Measurements from ENCODE around the gene TESK1. TPM values are rescaled to one million over a fixed set of nuclear protein-coding genes. Genes with fewer than 3 reads are reported as not detected.
"Not testable (repeated sequence)": the region's sequence is repeated elsewhere in the genome, so short reads cannot be mapped to it uniquely, and the experiment has no call there.

TESK1 gene
- polyA plus RNA-seq, 2 of the 4 experiments (the other 2 are of a cell fraction) = 16.5 to 33.0 TPM

GRCh38 chr9:35579130-35579529, 25.9 kb upstream of the TESK1 start:
- DNase-seq (ENCODE audit: low read depth in 1 of 2, low spot score in 1 of 2) (no peak), FAIRE-seq (no peak), ATAC-seq (no peak)
- H3K27ac ChIP-seq = no peak overlapping the region
- H3K4me3 ChIP-seq = no peak overlapping the region
- ChIA-PET CTCF (interaction anchor here (1.1 to 2.4 kb wide), 2 partner anchors 13 to 25 kb away, joined by 4 to 10 read pairs; no protein-coding TSS in a partner anchor), POLR2A (no interaction called here)
- 87% methylated on average over 1 of the region's 1 CpG for WGBS (ENCODE audit: missing lambda C conversion rate)
- no peak overlapping the region for H3K4me2 ChIP-seq
- H3K9me3 ChIP-seq = 0 out of 3 replicates have a peak, but pooled peaks cover 9% of the 10 kb centered on the region
- no peak for TF ChIP-seq JUNB (IDR thresholded peaks at IDR 0.05)
- no peak for TF ChIP-seq SMC3 (IDR thresholded peaks at IDR 0.05)
- no peak for TF ChIP-seq CHD2 (IDR thresholded peaks at IDR 0.05; ENCODE audit: low read length, partially characterized antibody)
- TF ChIP-seq MYC (IDR thresholded peaks at IDR 0.05; ENCODE audit: borderline replicate concordance, low read length) = no peak
- no peak for TF ChIP-seq RFX5 (IDR thresholded peaks at IDR 0.05)
- TF ChIP-seq MAFK (IDR thresholded peaks at IDR 0.05; ENCODE audit: partially characterized antibody) = no peak
- no peak for TF ChIP-seq TP53 (CRISPR knock-in tag; IDR thresholded peaks at IDR 0.05)
- TF ChIP-seq RCOR1 (IDR thresholded peaks at IDR 0.05; ENCODE audit: low read depth, low read length) = no peak
- TF ChIP-seq HEYL (CRISPR knock-in tag; IDR thresholded peaks at IDR 0.05) = no peak
- TF ChIP-seq CBX2 (IDR thresholded peaks at IDR 0.05; ENCODE audit: borderline replicate concordance, low read depth) = no peak
- TF ChIP-seq HDAC2 (IDR thresholded peaks at IDR 0.05) = no peak
- no peak for TF ChIP-seq HMGXB4 (CRISPR knock-in tag; IDR thresholded peaks at IDR 0.05; ENCODE audit: borderline replicate concordance)
- no peak for TF ChIP-seq E2F6 (IDR thresholded peaks at IDR 0.05; ENCODE audit: borderline replicate concordance, low read depth)
- no peak for TF ChIP-seq JUN (IDR thresholded peaks at IDR 0.05)
- no peak for TF ChIP-seq ZNF302 (CRISPR knock-in tag; IDR thresholded peaks at IDR 0.05)
- H3K4me1 ChIP-seq = no peaks in the 10 kb centered on the region

GRCh38 chr9:35579659-35580227, 25.3 kb upstream of the TESK1 start:
- 83% methylated on average over 1 of the region's 1 CpG for WGBS (ENCODE audit: missing lambda C conversion rate)
- DNase-seq (ENCODE audit: low read depth in 1 of 2, low spot score in 1 of 2); POLR2A ChIA-PET; H3K9me3 ChIP-seq; H3K27ac ChIP-seq; ATAC-seq; H3K4me3 ChIP-seq; FAIRE-seq; H3K4me2 ChIP-seq; H3K4me1 ChIP-seq: not testable (repeated sequence)
- CTCF ChIA-PET = interaction anchor here (1.2 kb wide), 1 partner anchor 24 kb away, joined by 4 read pairs; no protein-coding TSS in a partner anchor

- ATAC-seq; FAIRE-seq; H3K4me2 ChIP-seq; POLR2A ChIA-PET; H3K4me1 ChIP-seq; H3K9me3 ChIP-seq; DNase-seq (ENCODE audit: low read depth in 1 of 2, low spot score in 1 of 2); H3K27ac ChIP-seq; H3K4me3 ChIP-seq: not testable (repeated sequence)
- WGBS (ENCODE audit: missing lambda C conversion rate) = 67% methylated on average over 6 of the region's 6 CpGs
- CTCF ChIA-PET = interaction anchor here (0.6 to 1.0 kb wide), 2 partner anchors 32 to 326 kb away, joined by 3 to 5 read pairs; partner anchors contain the start of gene SPAAR
These were observed 21.5 kb upstream of the TESK1 start for GRCh38 chr9:35583521-35583920.

GRCh38 chr9:35584681-35585080, 20.4 kb upstream of the TESK1 start:
- WGBS (ENCODE audit: missing lambda C conversion rate) = 65% methylated on average over 3 of the region's 3 CpGs
- H3K9me3 ChIP-seq; CTCF ChIA-PET; H3K27ac ChIP-seq; H3K4me3 ChIP-seq; DNase-seq (ENCODE audit: low read depth in 1 of 2, low spot score in 1 of 2); FAIRE-seq; H3K4me1 ChIP-seq; ATAC-seq; H3K4me2 ChIP-seq; POLR2A ChIA-PET: not testable (repeated sequence)

- CTCF ChIA-PET = interaction anchor here (1.0 kb wide), 1 partner anchor 59 kb away, joined by 4 read pairs; no protein-coding TSS in a partner anchor
- H3K4me2 ChIP-seq; H3K4me3 ChIP-seq; H3K27ac ChIP-seq; POLR2A ChIA-PET; ATAC-seq; FAIRE-seq; DNase-seq (ENCODE audit: low read depth in 1 of 2, low spot score in 1 of 2); H3K4me1 ChIP-seq: not testable (repeated sequence)
- peaks cover 14% of the 10 kb centered on the region for H3K9me3 ChIP-seq
- 80% methylated on average over 5 of the region's 5 CpGs for WGBS (ENCODE audit: missing lambda C conversion rate)
These were observed 16.6 kb upstream of the TESK1 start for GRCh38 chr9:35588506-35588905.

All from A549 (cell line).